GM12874 (cell line): ENCODE results near the gene NDRG3.

Source experiments
- TF ChIP-seq, protein P1 (sequence below): IDR thresholded peaks from 2 replicates; pipeline ENCODE4 v1.5.1; 2011; ENCODE audit warnings: low read depth, mild to moderate bottlenecking, control low read depth, low read length, moderate library complexity; ENCODE audit not compliant: insufficient read depth

The NDRG3 gene

GRCh38 chr20:36676701-36677421, 69.0 kb downstream of the NDRG3 start:
- TF ChIP-seq, protein P1, sequence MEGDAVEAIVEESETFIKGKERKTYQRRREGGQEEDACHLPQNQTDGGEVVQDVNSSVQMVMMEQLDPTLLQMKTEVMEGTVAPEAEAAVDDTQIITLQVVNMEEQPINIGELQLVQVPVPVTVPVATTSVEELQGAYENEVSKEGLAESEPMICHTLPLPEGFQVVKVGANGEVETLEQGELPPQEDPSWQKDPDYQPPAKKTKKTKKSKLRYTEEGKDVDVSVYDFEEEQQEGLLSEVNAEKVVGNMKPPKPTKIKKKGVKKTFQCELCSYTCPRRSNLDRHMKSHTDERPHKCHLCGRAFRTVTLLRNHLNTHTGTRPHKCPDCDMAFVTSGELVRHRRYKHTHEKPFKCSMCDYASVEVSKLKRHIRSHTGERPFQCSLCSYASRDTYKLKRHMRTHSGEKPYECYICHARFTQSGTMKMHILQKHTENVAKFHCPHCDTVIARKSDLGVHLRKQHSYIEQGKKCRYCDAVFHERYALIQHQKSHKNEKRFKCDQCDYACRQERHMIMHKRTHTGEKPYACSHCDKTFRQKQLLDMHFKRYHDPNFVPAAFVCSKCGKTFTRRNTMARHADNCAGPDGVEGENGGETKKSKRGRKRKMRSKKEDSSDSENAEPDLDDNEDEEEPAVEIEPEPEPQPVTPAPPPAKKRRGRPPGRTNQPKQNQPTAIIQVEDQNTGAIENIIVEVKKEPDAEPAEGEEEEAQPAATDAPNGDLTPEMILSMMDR = no peak

DNA sequence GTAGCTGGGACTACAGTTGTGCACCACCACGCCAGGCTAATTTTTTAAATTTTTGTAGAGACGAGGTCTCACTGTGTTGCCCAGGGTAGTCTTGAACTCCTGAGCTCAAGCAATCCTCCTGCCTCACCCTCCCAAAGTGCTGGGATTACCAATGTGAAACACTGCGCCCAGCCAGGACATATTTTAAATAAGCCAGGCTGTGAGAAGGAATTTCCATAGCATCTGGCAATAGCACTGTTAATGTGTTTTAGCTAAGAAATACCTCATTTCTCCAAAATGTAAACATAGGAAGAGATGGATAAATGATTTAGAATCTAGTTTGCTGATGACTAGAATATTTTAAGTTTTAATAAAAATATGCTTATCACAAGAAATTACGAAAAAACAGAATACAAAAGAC, 72.9 kb downstream of the NDRG3 start:
- TF ChIP-seq, protein P1 = no peak

DNA sequence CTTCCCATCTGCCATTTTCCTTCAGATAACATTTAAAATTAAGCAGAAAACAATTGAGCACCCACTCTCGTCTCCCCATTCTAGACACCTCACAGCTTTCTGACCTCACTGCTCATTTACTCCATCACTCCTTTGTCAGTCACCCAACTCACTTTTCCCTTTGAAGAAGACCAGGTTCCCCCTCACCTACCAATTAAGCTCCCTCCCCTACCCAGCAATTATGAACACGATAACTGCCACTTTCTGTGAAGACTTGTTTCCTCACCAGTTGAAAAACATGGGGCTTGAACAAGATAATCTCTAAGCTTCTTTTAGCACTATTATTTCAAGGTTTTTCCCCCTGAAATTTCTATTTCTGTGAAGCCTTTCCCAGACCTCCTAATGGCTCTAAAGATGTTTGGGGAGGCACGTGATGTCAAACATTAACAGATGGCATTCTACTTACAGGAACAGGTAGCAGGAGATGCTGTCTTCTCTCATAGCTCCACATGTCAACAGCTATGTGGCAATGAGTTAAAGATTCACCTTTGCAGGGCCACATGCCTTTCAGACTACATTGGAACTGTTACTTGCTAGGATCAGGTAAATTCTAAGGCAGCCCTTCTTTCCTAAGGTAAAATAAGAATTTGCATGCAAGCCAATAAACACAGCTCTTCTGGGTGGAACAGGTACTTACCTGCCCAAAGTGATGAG, 75.1 kb downstream of the NDRG3 start:
- TF ChIP-seq, protein P1 = no peak

DNA sequence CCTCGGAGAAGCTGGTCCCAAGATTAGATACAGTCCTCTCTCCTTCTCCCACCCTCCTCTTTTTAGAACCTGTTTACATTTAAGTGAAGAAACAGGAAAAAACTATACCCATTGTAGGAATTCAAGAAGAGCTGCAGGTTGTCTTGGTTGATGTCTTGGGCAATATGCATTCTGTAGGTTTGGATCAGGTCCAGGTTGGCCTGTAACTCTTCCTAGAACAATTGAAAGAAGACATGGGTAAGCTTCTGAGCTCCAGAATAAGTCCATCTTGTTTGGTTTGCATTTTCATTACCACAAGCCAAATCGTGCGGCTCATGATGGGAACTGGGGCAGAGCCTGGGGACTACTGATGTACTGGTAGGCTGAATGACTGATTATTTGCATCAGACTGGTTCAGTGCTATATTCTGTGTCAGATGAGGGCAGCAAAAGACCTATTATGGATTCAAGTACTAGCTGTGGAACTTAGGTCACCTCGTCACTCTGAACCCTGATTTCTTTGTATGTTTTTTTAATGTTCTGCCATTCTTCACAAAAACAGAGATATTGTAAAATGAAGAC, 79.6 kb downstream of the NDRG3 start:
- TF ChIP-seq, protein P1 = no peak

DNA sequence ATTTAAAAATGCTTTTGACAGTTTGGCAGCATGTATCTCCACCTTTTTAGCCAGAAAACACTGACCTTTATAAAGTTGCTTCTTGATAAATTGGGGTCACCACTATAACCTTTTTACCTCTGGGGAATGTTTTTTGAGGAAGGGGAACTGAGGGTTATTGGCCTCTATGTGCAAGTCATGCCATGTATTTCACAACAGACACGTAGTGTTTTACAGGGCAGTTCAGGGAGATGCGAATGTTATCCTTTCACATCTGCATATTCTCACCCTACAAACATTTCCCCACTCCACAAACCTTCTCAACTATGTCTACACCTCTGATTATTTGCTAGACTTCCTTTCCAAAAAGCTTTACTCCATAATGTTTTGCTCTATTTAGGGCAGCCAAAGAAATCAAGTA, 82.9 kb downstream of the NDRG3 start:
- TF ChIP-seq, protein P1 = no peak

DNA sequence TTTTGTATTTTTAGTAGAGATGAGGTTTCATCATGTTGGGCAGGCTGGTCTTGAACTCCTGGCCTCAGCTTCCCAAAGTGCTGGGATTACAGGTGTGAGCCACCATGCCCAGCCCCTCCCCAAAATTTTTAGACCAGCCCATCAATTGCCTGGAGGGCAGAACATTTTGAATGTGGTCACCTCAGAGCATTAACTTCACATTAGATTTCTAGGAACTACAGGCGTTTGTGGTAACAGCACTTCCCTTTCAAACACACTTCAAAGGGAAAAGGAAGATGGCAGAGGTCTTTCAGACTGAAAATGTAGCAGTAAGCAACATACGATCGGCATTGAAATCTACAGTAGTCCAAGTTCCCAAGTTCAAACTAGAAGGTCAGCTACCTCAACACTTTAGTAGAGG, 87.6 kb downstream of the NDRG3 start:
- TF ChIP-seq, protein P1 = no peak

DNA sequence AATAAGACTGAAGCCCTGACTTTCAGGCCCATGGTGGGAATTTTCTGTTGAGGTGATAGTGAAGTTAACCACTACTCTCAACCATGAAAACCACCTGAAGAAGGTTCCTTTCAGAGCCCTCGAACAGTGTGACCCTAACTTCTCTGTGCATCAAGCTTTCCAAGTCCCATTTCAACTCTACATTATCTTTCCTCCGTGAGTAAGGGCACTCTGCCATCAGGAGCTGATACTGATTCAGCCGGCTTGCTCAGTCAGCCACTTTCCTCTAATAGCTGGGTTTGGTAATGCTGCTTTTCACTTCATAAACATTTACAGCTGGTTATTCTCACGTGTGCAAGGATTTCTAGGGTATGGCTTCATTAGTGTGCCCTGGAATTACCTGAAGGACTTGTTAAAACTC, 89.2 kb downstream of the NDRG3 start:
- TF ChIP-seq, protein P1 = no peak
